ENCODE data around the gene METTL16. TPM values are rescaled to one million over a fixed set of nuclear protein-coding genes. Genes with fewer than 3 reads are reported as not detected.

METTL16 gene
- total and polyA plus RNA-seq, 2 of the 8 experiments (the other 6 are each of a cell fraction or from before 2014, with no cell fraction given): 22.8 to 59.4 TPM

DNA sequence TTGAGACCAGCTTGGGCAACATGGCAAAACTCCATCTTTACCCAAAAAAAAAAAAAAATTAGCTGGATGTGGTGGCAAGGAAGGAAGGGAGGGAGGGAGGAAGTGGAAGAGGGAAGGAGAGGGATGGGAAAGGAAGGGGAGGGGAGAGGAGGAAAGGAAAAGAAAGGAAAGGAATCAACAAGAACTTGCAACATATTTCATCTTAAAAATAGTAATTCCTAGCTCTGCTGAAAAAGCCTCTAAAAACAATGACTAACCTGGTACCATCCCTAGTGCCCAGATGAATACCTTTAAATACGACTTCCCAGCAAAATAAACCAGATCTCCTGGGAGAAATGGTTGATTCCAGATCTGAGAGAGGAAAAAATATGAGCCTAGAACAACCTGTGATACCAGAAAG is 83.8 kb downstream of the METTL16 start:
- Histone ChIP-seq H4K5ac (ENCODE audit: insufficient read length, low read depth, low read length) (no peak overlapping the region), H3K56ac (replicated peaks; ENCODE audit: insufficient read length, low read depth, low read length) (no peak overlapping the region), H3K23ac (ENCODE audit: insufficient read length) (no peak overlapping the region), H2AK5ac (ENCODE audit: low read depth, low read length) (no peak overlapping the region), H2BK15ac (ENCODE audit: low read length) (no peak overlapping the region), H3K27ac (ENCODE audit: low read depth, low read length) (no peak overlapping the region), H3K14ac (ENCODE audit: insufficient read length) (no peak overlapping the region), H3K9me3 (ENCODE audit: insufficient read depth in 2 of 2, low read depth in 1 of 2, low read length in 1 of 2) (no peaks in the 10 kb centered on the region), H2BK12ac (ENCODE audit: low read depth, low read length) (no peak overlapping the region), H2AFZ (ENCODE audit: low read length) (no peak overlapping the region), H4K20me1 (replicated peaks in 1 of 2; ENCODE audit: control insufficient read depth in 1 of 2, insufficient read depth in 2 of 2, low read length in 2 of 2) (peaks cover 0 to 1% of the 10 kb centered on the region in 2 experiments), H2BK20ac (ENCODE audit: low read length) (no peak overlapping the region), H3K9ac (replicated peaks in 1 of 4; ENCODE audit: extremely low read depth in 1 of 4, low read depth in 3 of 4, low read length in 3 of 4) (no peak overlapping the region), H3K4me2 (ENCODE audit: insufficient read depth in 1 of 2, low read depth in 2 of 2, low read length in 2 of 2) (no peak overlapping the region), H3K79me2 (ENCODE audit: control insufficient read depth in 1 of 2, insufficient read depth in 2 of 2, low read length in 2 of 2) (peaks cover 0 to 5% of the 10 kb centered on the region in 2 experiments; a peak in 1 of 4 replicates), H3K23me2 (ENCODE audit: low read depth, low read length) (peaks cover 3% of the 10 kb centered on the region; the same call in 1 of the 2 replicates), H3K79me1 (ENCODE audit: low read depth, low read length) (peaks cover under 1% of the 10 kb centered on the region), H2BK5ac (ENCODE audit: low read depth, low read length) (no peak overlapping the region), H4K91ac (replicated peaks; ENCODE audit: insufficient read length, low read length) (no peak overlapping the region), H2BK120ac (replicated peaks; ENCODE audit: low read depth, low read length) (no peak overlapping the region), H3K27me3 (replicated peaks in 1 of 4; ENCODE audit: control insufficient read depth in 3 of 4, extremely low read depth in 1 of 4, insufficient read depth in 3 of 4, low read length in 3 of 4) (no peaks in the 10 kb centered on the region), H3K36me3 (ENCODE audit: control insufficient read depth in 2 of 4, insufficient read depth in 4 of 4, low read length in 3 of 4) (peaks cover 1 to 5% (median 3%) of the 10 kb centered on the region in 4 experiments; a peak in 5 of 8 replicates), H3K18ac (ENCODE audit: extremely low read depth, low read length) (no peak overlapping the region), H4K8ac (ENCODE audit: extremely low read depth, insufficient read depth, low read length) (no peak overlapping the region), H3K4ac (replicated peaks; ENCODE audit: insufficient read length, low read depth, low read length) (no peak overlapping the region), H3K4me3 (ENCODE audit: extremely low read depth in 1 of 4, insufficient read depth in 2 of 4, low read depth in 3 of 4, low read length in 4 of 4) (no peak overlapping the region), H3K4me1 (replicated peaks in 1 of 4; ENCODE audit: control insufficient read depth in 3 of 4, insufficient read depth in 4 of 4, low read length in 3 of 4) (no peaks in the 10 kb centered on the region)
- WGBS, 2 experiments (ENCODE audit: extremely low coverage in 1 of 2, insufficient coverage in 1 of 2, insufficient read length in 1 of 2, insufficient replicate concordance in 2 of 2, low coverage in 1 of 2, low lambda C conversion rate in 2 of 2, missing lambda C conversion rate in 1 of 2): 86% methylated on average over 1 of the region's 1 CpG; no CpG with 5 or more reads in 1 of the 2 experiments
- no peak for DNase-seq (ENCODE audit: low read depth in 1 of 2, low spot score in 2 of 2)
- no peak for FAIRE-seq
- ChIA-PET POLR2A (ENCODE audit: partially characterized antibody) (interaction anchor here (0.9 to 1.7 kb wide), 3 partner anchors 8 to 47 kb away, joined by 4 to 5 read pairs (median 4); partner anchors contain the start of gene MNT), CTCF (ENCODE audit: partially characterized antibody) (interaction anchor here (1.4 to 2.6 kb wide), 3 partner anchors 10 to 12 kb away, joined by 3 to 10 read pairs (median 4); no protein-coding TSS in a partner anchor)
- TF ChIP-seq EGR1 (IDR thresholded peaks at IDR 0.05; ENCODE audit: borderline replicate concordance, low read depth, low read length) (no peak), JUN (IDR thresholded peaks at IDR 0.05; ENCODE audit: low read depth, low read length) (no peak), GTF2F1 (IDR thresholded peaks at IDR 0.05; ENCODE audit: borderline replicate concordance, low read depth, low read length) (no peak), SP1 (IDR thresholded peaks at IDR 0.05; ENCODE audit: low read depth, low read length) (no peak), SUZ12 (IDR thresholded peaks at IDR 0.05; ENCODE audit: low read length) (no peak), SIN3A (conservative IDR thresholded peaks at IDR 0.05 in 1 of 2, IDR thresholded peaks at IDR 0.05 in 1 of 2; ENCODE audit: low read depth in 1 of 2, low read length in 2 of 2) (no peak), TAF7 (optimal IDR thresholded peaks at IDR 0.05; ENCODE audit: borderline replicate concordance, low read depth, low read length) (no peak), SP2 (IDR thresholded peaks at IDR 0.05; ENCODE audit: low read length) (no peak), PHF8 (conservative IDR thresholded peaks at IDR 0.05; ENCODE audit: low read depth, low read length) (no peak), TEAD4 (IDR thresholded peaks at IDR 0.05; ENCODE audit: low read depth, low read length) (no peak)
- TF ChIP-seq, protein P1, sequence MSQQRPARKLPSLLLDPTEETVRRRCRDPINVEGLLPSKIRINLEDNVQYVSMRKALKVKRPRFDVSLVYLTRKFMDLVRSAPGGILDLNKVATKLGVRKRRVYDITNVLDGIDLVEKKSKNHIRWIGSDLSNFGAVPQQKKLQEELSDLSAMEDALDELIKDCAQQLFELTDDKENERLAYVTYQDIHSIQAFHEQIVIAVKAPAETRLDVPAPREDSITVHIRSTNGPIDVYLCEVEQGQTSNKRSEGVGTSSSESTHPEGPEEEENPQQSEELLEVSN (IDR thresholded peaks at IDR 0.05): no peak
- TF ChIP-seq, protein P2, sequence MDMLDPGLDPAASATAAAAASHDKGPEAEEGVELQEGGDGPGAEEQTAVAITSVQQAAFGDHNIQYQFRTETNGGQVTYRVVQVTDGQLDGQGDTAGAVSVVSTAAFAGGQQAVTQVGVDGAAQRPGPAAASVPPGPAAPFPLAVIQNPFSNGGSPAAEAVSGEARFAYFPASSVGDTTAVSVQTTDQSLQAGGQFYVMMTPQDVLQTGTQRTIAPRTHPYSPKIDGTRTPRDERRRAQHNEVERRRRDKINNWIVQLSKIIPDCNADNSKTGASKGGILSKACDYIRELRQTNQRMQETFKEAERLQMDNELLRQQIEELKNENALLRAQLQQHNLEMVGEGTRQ (IDR thresholded peaks at IDR 0.05; ENCODE audit: low read length): no peak
